K562 (cell line): Measurements from ENCODE around the gene CSNK1D. TPM values are rescaled to one million over a fixed set of nuclear protein-coding genes. Genes with fewer than 3 reads are reported as not detected.

Experiments used
- ARID4B ChIP-seq: sonication (generic); formaldehyde crosslinking; IDR thresholded peaks from 2 replicates; pipeline ENCODE4 v1.8.0; 2022; ENCODE audit warnings: mild to moderate bottlenecking, missing genetic modification reagents
- BHLHE40 ChIP-seq: IDR thresholded peaks from 2 replicates; pipeline ENCODE4 v1.6.1; 2011; ENCODE audit warnings: low read length, improper control_type of control experiment
- CEBPG ChIP-seq, 3 experiments: fragments of 200-800 bp in 1 of 3; sonication (Bioruptor generic) in 1 of 3; sonication (generic) in 1 of 3; formaldehyde crosslinking in 1 of 3; IDR thresholded peaks in 2 of 3; conservative IDR thresholded peaks in 1 of 3; 2 replicates each; pipeline versions ENCODE4 v1.6.1 to v1.8.0; 2016 to 2022; ENCODE audit warnings: missing compliant biosample characterization in 2 of 3, missing genetic modification characterization in 2 of 3, mild to moderate bottlenecking in 1 of 3, missing genetic modification reagents in 1 of 3
- L3MBTL2 ChIP-seq: fragments of 450-650 bp; IDR thresholded peaks from 2 replicates; pipeline ENCODE4 v1.6.1; 2016; ENCODE audit warnings: mild to moderate bottlenecking, moderate library complexity
- POLR2AphosphoS2 ChIP-seq: IDR thresholded peaks from 2 replicates; pipeline ENCODE4 v1.6.1; 2012; ENCODE audit warnings: low read length, improper control_type of control experiment
- RBM15 ChIP-seq: fragments of 200-400 bp; formaldehyde crosslinking; IDR thresholded peaks from 2 replicates; pipeline ENCODE4 v1.6.1; 2018; ENCODE audit warnings: mild to moderate bottlenecking, low read length, moderate library complexity; ENCODE audit not compliant: insufficient read depth
- TCFL5 ChIP-seq: fragments of 250-450 bp; sonication (Bioruptor Pico); conservative IDR thresholded peaks from 2 replicates; pipeline ENCODE4 v1.6.1; 2021; ENCODE audit warnings: mild to moderate bottlenecking, moderate library complexity, matching md5 sums
- TFAM ChIP-seq: fragments of 250-450 bp; sonication (Bioruptor Pico); conservative IDR thresholded peaks from 2 replicates; pipeline ENCODE4 v1.5.0; 2021; ENCODE audit warnings: mild to moderate bottlenecking, moderate library complexity
- polyA plus RNA-seq, 8 experiments: library from polyadenylated mRNA; depleted of rRNA in 4 of 8; stranded (reverse) in 5 of 8; unstranded in 3 of 8; fragments of >200 nt; fragmentation: Nextera tagmentation in 2 of 8; fragmentation: Illumina TruSeq in 1 of 8; extraction: Ambion mirVana in 2 of 8; extraction: Trizol in 1 of 8; gene quantifications; 2 replicates each; pipeline versions ENCODE4 v1.2.1 to v1.2.3, GENCODE V29; 2011 to 2014; ENCODE audit warnings: inconsistent platforms in 1 of 8, missing spikeins in 1 of 8
- total RNA-seq, 7 experiments: library from RNA; depleted of rRNA in 6 of 7; stranded (reverse); fragments of >200 nt in 6 of 7; fragmentation: Illumina TruSeq in 2 of 7; extraction: Trizol in 2 of 7; gene quantifications; 2 replicates each; pipeline versions ENCODE4 v1.2.1 to v1.2.3, GENCODE V29; 2011 to 2021; ENCODE audit warnings: low replicate concordance in 1 of 7
- TF ChIP-seq, protein P1 (sequence below): fragments of 450-650 bp; IDR thresholded peaks from 2 replicates; pipeline ENCODE4 v1.6.1; 2016; ENCODE audit warnings: missing biosample characterization, missing genetic modification characterization
- TF ChIP-seq, protein P2 (sequence below): IDR thresholded peaks from 2 replicates; pipeline ENCODE4 v1.6.1; 2011; ENCODE audit warnings: borderline replicate concordance, low read depth, mild to moderate bottlenecking, moderate library complexity, low read length; ENCODE audit not compliant: insufficient read depth, poor library complexity, severe bottlenecking
- TF ChIP-seq, protein P3 (sequence below): sonication (generic); formaldehyde crosslinking; IDR thresholded peaks from 2 replicates; pipeline ENCODE4 v1.8.0; 2023; ENCODE audit warnings: missing genetic modification reagents, mild to moderate bottlenecking, borderline replicate concordance

The CSNK1D gene
- total and polyA plus RNA-seq, 9 of the 15 experiments (the other 6 are each of a cell fraction or from before 2014, with no cell fraction given), result 6.5 to 133 (median 41.3) TPM

DNA sequence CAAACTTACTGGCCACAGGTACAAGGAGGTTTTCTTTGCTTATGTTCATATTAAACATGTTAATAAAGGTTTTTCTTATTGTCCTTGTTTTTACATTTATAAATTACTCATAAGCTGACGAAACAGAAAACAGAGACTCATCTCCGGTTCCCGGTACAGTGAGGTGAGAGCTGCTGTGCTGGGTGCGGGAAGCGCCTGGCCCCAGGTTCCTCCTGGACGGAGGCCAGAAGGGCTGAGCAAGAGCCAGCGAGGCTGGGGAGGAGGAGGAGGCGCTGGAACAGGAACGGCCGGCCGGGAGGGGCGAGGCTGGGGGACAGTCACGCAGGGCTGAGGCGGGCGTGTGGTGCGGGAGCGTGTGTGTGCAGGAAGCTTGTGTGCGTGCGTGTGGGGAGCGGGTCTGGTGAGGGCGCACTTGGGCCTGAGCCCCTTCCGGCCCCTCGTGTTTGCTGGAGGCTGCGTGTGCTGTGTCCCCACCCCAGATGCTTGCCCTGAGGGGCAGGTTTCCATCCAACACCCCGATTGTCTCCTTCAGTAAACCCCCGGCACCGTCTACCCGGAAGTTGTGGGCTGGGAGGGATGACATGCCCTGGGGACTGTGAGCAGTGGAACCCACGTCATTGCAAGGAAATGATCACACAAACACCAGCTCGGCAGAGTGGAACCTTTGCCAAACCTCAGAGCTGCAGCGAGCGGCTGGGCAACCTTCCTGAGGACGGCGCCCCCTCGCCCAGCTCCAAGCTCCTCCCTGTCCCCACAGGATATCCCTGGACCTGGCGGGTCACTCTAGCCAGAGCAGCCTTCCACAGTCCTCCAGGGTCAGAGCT is 24.4 kb upstream of the CSNK1D start (continued):
- TF ChIP-seq, protein P1, sequence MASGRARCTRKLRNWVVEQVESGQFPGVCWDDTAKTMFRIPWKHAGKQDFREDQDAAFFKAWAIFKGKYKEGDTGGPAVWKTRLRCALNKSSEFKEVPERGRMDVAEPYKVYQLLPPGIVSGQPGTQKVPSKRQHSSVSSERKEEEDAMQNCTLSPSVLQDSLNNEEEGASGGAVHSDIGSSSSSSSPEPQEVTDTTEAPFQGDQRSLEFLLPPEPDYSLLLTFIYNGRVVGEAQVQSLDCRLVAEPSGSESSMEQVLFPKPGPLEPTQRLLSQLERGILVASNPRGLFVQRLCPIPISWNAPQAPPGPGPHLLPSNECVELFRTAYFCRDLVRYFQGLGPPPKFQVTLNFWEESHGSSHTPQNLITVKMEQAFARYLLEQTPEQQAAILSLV, result 0 out of 2 replicates have a peak, but pooled peaks have one; percentile 7
- TF ChIP-seq L3MBTL2 (peak; percentile 77), TCFL5 (CRISPR knock-in tag) (no peak), POLR2AphosphoS2 (no peak), BHLHE40 (peak; percentile 55; the same call in 1 of the 2 replicates), ARID4B (CRISPR knock-in tag) (no peak), RBM15 (no peak), CEBPG (CRISPR knock-in tag; IDR thresholded peaks at IDR 0.05) (peak; percentile 44; the same call in 1 of the 2 replicates), CEBPG (tag; conservative IDR thresholded peaks at IDR 0.05 in 1 of 2, IDR thresholded peaks at IDR 0.05 in 1 of 2) (peak; percentile 3 to 24; a peak in 1 of 4 replicates), TFAM (no peak)
- TF ChIP-seq, protein P2, sequence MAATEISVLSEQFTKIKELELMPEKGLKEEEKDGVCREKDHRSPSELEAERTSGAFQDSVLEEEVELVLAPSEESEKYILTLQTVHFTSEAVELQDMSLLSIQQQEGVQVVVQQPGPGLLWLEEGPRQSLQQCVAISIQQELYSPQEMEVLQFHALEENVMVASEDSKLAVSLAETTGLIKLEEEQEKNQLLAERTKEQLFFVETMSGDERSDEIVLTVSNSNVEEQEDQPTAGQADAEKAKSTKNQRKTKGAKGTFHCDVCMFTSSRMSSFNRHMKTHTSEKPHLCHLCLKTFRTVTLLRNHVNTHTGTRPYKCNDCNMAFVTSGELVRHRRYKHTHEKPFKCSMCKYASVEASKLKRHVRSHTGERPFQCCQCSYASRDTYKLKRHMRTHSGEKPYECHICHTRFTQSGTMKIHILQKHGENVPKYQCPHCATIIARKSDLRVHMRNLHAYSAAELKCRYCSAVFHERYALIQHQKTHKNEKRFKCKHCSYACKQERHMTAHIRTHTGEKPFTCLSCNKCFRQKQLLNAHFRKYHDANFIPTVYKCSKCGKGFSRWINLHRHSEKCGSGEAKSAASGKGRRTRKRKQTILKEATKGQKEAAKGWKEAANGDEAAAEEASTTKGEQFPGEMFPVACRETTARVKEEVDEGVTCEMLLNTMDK, result no peak
- TF ChIP-seq, protein P3, sequence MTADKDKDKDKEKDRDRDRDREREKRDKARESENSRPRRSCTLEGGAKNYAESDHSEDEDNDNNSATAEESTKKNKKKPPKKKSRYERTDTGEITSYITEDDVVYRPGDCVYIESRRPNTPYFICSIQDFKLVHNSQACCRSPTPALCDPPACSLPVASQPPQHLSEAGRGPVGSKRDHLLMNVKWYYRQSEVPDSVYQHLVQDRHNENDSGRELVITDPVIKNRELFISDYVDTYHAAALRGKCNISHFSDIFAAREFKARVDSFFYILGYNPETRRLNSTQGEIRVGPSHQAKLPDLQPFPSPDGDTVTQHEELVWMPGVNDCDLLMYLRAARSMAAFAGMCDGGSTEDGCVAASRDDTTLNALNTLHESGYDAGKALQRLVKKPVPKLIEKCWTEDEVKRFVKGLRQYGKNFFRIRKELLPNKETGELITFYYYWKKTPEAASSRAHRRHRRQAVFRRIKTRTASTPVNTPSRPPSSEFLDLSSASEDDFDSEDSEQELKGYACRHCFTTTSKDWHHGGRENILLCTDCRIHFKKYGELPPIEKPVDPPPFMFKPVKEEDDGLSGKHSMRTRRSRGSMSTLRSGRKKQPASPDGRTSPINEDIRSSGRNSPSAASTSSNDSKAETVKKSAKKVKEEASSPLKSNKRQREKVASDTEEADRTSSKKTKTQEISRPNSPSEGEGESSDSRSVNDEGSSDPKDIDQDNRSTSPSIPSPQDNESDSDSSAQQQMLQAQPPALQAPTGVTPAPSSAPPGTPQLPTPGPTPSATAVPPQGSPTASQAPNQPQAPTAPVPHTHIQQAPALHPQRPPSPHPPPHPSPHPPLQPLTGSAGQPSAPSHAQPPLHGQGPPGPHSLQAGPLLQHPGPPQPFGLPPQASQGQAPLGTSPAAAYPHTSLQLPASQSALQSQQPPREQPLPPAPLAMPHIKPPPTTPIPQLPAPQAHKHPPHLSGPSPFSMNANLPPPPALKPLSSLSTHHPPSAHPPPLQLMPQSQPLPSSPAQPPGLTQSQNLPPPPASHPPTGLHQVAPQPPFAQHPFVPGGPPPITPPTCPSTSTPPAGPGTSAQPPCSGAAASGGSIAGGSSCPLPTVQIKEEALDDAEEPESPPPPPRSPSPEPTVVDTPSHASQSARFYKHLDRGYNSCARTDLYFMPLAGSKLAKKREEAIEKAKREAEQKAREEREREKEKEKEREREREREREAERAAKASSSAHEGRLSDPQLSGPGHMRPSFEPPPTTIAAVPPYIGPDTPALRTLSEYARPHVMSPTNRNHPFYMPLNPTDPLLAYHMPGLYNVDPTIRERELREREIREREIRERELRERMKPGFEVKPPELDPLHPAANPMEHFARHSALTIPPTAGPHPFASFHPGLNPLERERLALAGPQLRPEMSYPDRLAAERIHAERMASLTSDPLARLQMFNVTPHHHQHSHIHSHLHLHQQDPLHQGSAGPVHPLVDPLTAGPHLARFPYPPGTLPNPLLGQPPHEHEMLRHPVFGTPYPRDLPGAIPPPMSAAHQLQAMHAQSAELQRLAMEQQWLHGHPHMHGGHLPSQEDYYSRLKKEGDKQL (CRISPR knock-in tag), result 0 out of 2 replicates have a peak, but pooled peaks have one; percentile 72
